ENCODE results near the gene BICC1. TPM values are rescaled to one million over a fixed set of nuclear protein-coding genes. Genes with fewer than 3 reads are reported as not detected.

The BICC1 gene
- total RNA-seq, 1 experiment from 2014 or later, result 0.67 TPM

DNA sequence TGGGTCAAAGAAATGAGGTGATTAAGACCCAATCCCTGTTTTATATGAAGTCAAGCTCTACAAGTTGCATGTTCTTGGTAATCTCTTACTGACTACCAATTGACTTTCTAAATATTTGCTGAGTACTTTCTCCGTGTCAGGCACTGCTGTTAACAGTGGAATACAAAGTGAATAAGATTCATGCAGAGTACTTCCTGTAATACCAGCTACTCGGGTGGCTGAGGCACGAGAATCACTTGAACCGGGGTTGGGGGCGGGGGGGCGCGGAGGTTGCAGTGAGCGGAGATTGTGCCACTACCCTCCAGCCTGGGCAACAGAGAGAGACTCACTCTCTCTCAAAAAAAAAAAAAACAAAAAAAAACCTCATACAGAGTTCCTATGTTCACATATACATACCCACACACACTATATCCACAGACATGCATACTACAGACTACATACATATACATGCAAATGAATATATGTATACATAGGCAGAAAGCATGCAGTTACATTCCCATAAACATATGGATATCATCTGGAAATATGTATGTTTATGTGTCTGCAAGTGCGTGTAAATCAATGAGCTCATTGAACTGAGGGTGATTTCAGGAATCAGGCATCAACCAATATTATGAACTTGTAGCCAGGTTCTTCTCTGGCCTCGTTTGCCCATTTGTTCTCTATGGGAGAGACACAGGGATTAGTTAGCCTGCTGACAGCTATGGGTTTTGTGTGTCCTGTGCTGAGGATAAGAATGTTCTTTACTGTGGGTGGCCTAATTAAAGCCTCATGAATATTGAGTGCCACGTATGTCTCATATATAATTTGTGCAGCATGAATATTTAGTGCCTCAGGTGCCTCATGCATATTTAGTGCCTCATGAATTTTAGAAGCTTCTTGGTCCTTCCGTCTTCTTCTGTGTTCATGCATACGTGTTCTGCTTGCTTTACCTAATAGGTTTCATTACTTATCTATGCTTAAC is 73.9 kb downstream of the BICC1 start:
- Histone ChIP-seq H3K27ac (ENCODE audit: low read length) (no peak overlapping the region), H3K4me3 (ENCODE audit: low read depth in 2 of 2, low read length in 2 of 2) (no peak overlapping the region), H3K4me1 (ENCODE audit: control insufficient read depth, insufficient read depth, low read length) (no peaks in the 10 kb centered on the region), H3K9me3 (ENCODE audit: control insufficient read depth, insufficient read depth, low read depth, low read length) (no peaks in the 10 kb centered on the region), H3K36me3 (ENCODE audit: control insufficient read depth, insufficient read depth, low read length) (no peaks in the 10 kb centered on the region), H3K27me3 (ENCODE audit: control insufficient read depth, insufficient read depth, low read length) (no peaks in the 10 kb centered on the region)
- no peak for TF ChIP-seq POLR2AphosphoS5 (IDR thresholded peaks at IDR 0.05; ENCODE audit: low read depth, low read length)
- TF ChIP-seq, protein P1, sequence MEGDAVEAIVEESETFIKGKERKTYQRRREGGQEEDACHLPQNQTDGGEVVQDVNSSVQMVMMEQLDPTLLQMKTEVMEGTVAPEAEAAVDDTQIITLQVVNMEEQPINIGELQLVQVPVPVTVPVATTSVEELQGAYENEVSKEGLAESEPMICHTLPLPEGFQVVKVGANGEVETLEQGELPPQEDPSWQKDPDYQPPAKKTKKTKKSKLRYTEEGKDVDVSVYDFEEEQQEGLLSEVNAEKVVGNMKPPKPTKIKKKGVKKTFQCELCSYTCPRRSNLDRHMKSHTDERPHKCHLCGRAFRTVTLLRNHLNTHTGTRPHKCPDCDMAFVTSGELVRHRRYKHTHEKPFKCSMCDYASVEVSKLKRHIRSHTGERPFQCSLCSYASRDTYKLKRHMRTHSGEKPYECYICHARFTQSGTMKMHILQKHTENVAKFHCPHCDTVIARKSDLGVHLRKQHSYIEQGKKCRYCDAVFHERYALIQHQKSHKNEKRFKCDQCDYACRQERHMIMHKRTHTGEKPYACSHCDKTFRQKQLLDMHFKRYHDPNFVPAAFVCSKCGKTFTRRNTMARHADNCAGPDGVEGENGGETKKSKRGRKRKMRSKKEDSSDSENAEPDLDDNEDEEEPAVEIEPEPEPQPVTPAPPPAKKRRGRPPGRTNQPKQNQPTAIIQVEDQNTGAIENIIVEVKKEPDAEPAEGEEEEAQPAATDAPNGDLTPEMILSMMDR (IDR thresholded peaks at IDR 0.05), result no peak
- TF ChIP-seq, protein P2, sequence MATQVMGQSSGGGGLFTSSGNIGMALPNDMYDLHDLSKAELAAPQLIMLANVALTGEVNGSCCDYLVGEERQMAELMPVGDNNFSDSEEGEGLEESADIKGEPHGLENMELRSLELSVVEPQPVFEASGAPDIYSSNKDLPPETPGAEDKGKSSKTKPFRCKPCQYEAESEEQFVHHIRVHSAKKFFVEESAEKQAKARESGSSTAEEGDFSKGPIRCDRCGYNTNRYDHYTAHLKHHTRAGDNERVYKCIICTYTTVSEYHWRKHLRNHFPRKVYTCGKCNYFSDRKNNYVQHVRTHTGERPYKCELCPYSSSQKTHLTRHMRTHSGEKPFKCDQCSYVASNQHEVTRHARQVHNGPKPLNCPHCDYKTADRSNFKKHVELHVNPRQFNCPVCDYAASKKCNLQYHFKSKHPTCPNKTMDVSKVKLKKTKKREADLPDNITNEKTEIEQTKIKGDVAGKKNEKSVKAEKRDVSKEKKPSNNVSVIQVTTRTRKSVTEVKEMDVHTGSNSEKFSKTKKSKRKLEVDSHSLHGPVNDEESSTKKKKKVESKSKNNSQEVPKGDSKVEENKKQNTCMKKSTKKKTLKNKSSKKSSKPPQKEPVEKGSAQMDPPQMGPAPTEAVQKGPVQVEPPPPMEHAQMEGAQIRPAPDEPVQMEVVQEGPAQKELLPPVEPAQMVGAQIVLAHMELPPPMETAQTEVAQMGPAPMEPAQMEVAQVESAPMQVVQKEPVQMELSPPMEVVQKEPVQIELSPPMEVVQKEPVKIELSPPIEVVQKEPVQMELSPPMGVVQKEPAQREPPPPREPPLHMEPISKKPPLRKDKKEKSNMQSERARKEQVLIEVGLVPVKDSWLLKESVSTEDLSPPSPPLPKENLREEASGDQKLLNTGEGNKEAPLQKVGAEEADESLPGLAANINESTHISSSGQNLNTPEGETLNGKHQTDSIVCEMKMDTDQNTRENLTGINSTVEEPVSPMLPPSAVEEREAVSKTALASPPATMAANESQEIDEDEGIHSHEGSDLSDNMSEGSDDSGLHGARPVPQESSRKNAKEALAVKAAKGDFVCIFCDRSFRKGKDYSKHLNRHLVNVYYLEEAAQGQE (IDR thresholded peaks at IDR 0.05; ENCODE audit: insufficient read depth in 1 of 2, low read depth in 2 of 2, low read length in 1 of 2), result no peak
- TF ChIP-seq SIN3A (IDR thresholded peaks at IDR 0.05; ENCODE audit: borderline replicate concordance, insufficient read depth, low read depth, low read length), result no peak
- TF ChIP-seq TCF7L2 (IDR thresholded peaks at IDR 0.05; ENCODE audit: low read depth, low read length), result no peak
- ATAC-seq, result no peak
- DNase-seq (ENCODE audit: low read depth, low spot score), result no peak
- no TSS peak for BruUV-seq (replicated peaks)
- intact Hi-C loops (cut with micrococcal nuclease; ENCODE audit: unreplicated experiment), result no loop called here
- POLR2A ChIA-PET, result no interaction called here
- CTCF ChIA-PET, result no interaction called here
- in situ Hi-C loops (cut with HindIII; ENCODE audit: low pct_unique_long_range_greater_than_20kb, low sequenced_read_pairs), result no loop called here

DNA sequence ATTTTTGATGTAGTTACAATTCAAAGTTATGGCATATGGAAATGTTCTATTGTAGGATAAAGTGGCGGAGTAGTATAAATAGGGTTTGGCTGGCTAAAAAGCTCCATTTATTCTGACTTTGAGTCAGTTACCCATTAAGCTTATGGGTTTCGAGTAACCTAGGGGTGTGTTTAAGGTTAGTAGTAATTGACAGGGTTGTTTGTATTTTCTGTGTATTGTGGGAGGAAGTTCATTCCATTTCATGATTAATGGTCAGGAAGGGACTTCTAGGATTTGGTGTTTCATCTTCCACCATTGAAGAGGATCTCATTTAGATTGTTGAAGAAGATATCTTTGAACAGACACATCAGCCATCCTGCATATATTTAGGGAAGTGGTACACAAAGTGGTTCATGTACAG is 75.0 kb downstream of the BICC1 start:
- TF ChIP-seq SIN3A (IDR thresholded peaks at IDR 0.05; ENCODE audit: borderline replicate concordance, insufficient read depth, low read depth, low read length), result no peak
- TF ChIP-seq, protein P2 (IDR thresholded peaks at IDR 0.05; ENCODE audit: insufficient read depth in 1 of 2, low read depth in 2 of 2, low read length in 1 of 2), result no peak
- TF ChIP-seq POLR2AphosphoS5 (IDR thresholded peaks at IDR 0.05; ENCODE audit: low read depth, low read length), result no peak
- TF ChIP-seq, protein P1 (IDR thresholded peaks at IDR 0.05), result no peak
- TF ChIP-seq TCF7L2 (IDR thresholded peaks at IDR 0.05; ENCODE audit: low read depth, low read length), result no peak
- DNase-seq (ENCODE audit: low read depth, low spot score) (no peak), ATAC-seq (no peak)
- H3K4me3 ChIP-seq (ENCODE audit: low read depth in 2 of 2, low read length in 2 of 2), result no peak overlapping the region
- no peaks in the 10 kb centered on the region for H3K36me3 ChIP-seq (ENCODE audit: control insufficient read depth, insufficient read depth, low read length)
- no peaks in the 10 kb centered on the region for H3K4me1 ChIP-seq (ENCODE audit: control insufficient read depth, insufficient read depth, low read length)
- no peaks in the 10 kb centered on the region for H3K27me3 ChIP-seq (ENCODE audit: control insufficient read depth, insufficient read depth, low read length)
- no peak overlapping the region for H3K27ac ChIP-seq (ENCODE audit: low read length)
- BruUV-seq (replicated peaks), result no TSS peak
- CTCF ChIA-PET, result interaction anchor here (0.5 kb wide), 1 partner anchor 315 kb away, joined by 5 read pairs; no protein-coding TSS in a partner anchor
- intact Hi-C loops (cut with micrococcal nuclease; ENCODE audit: unreplicated experiment), result no loop called here
- in situ Hi-C loops (cut with HindIII; ENCODE audit: low pct_unique_long_range_greater_than_20kb, low sequenced_read_pairs), result no loop called here
- no peaks in the 10 kb centered on the region for H3K9me3 ChIP-seq (ENCODE audit: control insufficient read depth, insufficient read depth, low read depth, low read length)
- POLR2A ChIA-PET, result no interaction called here
